Measurements from ENCODE around the gene KIFC3. TPM values are rescaled to one million over a fixed set of nuclear protein-coding genes. Genes with fewer than 3 reads are reported as not detected.

The KIFC3 gene, protein sequence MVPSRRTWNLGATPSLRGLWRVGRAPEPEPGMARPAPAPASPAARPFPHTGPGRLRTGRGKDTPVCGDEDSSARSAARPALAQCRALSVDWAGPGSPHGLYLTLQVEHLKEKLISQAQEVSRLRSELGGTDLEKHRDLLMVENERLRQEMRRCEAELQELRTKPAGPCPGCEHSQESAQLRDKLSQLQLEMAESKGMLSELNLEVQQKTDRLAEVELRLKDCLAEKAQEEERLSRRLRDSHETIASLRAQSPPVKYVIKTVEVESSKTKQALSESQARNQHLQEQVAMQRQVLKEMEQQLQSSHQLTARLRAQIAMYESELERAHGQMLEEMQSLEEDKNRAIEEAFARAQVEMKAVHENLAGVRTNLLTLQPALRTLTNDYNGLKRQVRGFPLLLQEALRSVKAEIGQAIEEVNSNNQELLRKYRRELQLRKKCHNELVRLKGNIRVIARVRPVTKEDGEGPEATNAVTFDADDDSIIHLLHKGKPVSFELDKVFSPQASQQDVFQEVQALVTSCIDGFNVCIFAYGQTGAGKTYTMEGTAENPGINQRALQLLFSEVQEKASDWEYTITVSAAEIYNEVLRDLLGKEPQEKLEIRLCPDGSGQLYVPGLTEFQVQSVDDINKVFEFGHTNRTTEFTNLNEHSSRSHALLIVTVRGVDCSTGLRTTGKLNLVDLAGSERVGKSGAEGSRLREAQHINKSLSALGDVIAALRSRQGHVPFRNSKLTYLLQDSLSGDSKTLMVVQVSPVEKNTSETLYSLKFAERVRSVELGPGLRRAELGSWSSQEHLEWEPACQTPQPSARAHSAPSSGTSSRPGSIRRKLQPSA
- total RNA-seq = 43.5 and 45.8 TPM in 2 replicates

DNA sequence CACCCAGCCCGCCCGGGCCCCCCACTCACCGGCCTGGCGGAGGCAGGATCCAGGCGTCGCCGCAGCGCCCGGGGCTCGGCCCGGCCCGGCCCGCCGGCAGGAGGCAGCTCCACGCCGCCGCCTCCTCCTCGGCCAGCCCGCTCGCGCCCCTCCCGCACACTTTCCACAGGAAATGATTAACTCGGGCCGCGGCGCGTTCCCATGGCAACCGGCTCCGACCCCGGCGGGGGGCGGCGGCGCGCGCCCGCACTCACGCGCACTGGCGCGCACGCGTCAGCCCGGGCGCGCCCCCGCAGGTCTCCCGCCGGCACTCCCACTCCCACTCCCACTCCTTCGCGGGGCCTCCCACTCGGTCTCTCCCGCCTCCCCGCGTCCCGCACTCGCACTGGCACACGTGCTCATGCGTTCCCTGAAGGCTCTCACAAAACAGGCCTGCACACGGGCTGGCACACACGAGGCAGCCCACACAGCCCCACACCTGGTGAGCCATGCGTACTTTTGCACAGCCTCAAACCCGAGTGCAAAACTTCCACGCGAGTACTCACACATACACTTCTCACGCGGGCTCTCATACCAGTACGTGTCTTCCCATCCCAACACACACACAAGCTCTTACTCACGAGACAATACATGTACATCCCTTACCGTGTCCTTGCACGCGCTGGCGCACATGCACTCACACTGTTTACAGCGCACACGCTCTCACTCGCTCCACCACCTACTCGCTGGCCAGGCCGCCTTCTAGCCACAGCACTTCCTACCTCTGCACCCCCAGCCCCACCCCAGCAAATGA, at the start of gene KIFC3:
Gene KIFC3 (minus strand): TSS at position 151 of the 793 bp plus-strand sequence. CDS start 4,248 bp downstream, outside the sequence.

DNA sequence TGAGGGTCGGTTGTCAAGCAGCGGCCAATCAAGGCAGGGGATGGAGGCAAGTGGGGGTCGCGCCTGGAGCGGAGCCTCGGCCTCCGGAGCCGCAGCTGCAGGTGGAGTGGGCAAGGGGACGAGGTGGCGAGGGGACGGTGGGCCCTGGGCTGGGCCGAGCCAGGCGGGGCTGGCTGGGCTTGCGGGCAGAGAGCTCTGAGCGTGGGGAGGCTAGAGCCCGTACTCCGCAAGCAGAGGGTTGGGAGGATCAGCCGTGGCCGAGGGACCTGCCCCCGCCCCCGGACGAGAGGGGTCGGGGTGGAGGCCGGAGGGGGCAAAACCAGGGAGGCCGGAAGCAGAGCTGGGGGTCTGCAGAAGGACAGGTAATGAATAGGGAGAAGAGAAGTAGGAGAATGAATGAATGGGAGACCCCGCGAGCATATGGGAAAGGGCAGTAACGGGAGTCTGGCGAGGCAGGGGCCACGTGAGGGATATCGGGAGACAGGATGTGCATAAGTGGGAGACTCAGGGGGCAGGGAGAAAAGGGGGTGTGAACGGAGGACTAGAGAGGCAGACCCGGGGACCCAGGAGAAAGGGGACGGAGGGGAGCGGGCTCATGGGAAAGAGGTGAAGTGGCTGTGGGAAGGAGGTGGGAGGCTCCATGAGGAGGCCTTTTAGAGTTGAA, 66.4 kb downstream of the KIFC3 start, which contains the start of gene KATNB1:
Gene KATNB1 (plus strand): TSS at position 16 of the 664 bp plus-strand sequence. CDS start 1,474 bp downstream, outside the sequence.

Other genes starting within 250 kb of the KIFC3 start
- 10.6 and 12.3 TPM in 2 replicates for gene ADGRG1, start 173.9 kb downstream of the KIFC3 start, total RNA-seq
- not detected in 2 replicates for gene ADGRG3, start 134.2 kb downstream of the KIFC3 start, total RNA-seq
- under 0.01 TPM in 2 replicates for gene DRC7, start 107.7 kb downstream of the KIFC3 start, total RNA-seq
- 20.4 and 23.1 TPM in 2 replicates for gene KATNB1, start 66.7 kb downstream of the KIFC3 start, total RNA-seq
- not detected in 2 replicates for gene CNGB1, start 168.6 kb upstream of the KIFC3 start, total RNA-seq
- gene ZNF319, start 198.2 kb upstream of the KIFC3 start, total RNA-seq = 1.3 and 1.7 TPM in 2 replicates
- 41.6 and 69.3 TPM in 2 replicates for gene USB1, start 198.9 kb upstream of the KIFC3 start, total RNA-seq
- 4.4 and 4.9 TPM in 2 replicates for gene MMP15, start 223.3 kb upstream of the KIFC3 start, total RNA-seq

Data from epithelial cell of umbilical artery (primary cell).